Adipose tissue (tissue), 3 donors: ENCODE data around the gene LYPD6B. TPM values are rescaled to one million over a fixed set of nuclear protein-coding genes. Genes with fewer than 3 reads are reported as not detected.

ENCODE experiments used
- H3K27ac ChIP-seq: one replicate; pipeline ENCODE4 v1.5.1; 2013; ENCODE audit warnings: low read depth, low read length
- WGBS, 3 donors: extraction: QIAGEN DNeasy Blood & Tissue Kit; methylation state at CpG; one replicate each; pipeline ENCODE4 v1.1.7; 2013; 5-methylcytosine and 5-hydroxymethylcytosine counted together
- polyA plus RNA-seq, 3 donors: library from polyadenylated mRNA; stranded (reverse); fragments of 200-250 nt; gene quantifications; one replicate each; pipeline ENCODE4 v1.2.3, GENCODE V29; 2013
- donor health status: healthy with polysubstance abuse.
- donor health status: Bipolar disorder and iron deficiency.
- donor health status: healthy.

LYPD6B gene
- polyA plus RNA-seq, 3 donors: 4.3 to 6.6 TPM; not detected in 1

DNA sequence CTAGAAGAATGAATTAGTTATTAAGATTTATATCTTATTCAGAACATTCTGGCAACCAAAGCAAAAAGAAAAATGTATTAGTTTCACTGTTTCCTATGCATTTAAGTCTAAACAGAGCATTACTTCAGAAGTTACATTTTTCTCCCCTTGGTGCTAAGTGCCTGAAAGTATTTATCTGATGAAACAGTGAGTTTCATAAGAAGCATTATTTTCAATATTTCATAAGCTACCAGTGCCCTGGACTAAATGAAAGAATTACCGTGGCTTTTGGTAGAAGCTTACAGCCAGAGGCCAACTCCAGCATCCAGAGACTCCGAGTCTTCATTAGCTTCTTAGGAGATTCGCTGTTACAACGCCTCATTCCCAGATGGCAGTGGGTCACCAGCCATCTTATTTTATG, 97.6 kb downstream of the LYPD6B start:
- no peak overlapping the region for H3K27ac ChIP-seq
- 80 to 97% (median 81%) methylated on average over 4 of the region's 4 CpGs for WGBS, 3 donors

DNA sequence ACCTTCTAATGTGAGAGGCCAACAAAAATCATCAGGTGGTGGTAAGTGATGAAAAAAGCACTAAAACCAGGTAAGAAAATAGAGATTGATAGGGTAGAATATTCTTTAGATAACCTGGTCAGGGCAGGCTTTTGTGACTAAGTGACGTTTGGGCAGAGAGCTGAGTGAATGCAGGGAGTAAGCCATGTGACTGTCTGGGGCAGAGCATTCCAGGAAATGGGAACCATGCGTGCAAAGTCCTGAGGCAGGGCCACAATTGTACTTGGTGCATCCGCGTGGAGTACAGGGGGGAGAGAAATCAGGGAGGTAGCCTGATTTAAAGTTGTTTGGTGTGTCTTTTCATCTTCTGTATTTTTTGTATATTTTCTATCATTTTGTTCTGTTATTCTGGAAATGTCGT, 102.5 kb downstream of the LYPD6B start:
- WGBS, 3 donors: 71 to 87% (median 77%) methylated on average over 5 of the region's 5 CpGs
- H3K27ac ChIP-seq: no peak overlapping the region

DNA sequence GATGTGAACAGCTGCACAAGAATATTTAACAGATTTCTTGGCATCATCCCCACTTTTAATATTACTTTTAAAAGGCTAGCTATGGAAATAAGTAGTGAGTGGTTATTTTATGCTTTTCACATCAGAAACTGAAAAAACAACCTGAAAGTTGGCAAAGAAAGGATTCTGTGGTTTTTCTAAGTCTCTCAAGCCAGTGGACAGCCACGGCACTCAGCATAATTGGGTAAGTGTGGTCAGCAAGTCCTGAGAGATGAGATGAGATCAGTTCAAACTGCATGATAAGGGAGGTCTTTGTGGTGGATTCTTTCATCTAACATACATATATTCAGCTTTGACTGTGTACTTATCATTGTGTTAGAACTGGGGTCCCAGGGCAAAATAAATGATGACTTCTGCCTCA, 105.2 kb downstream of the LYPD6B start:
- 46 to 84% (median 62%) methylated on average over 1 of the region's 1 CpG for WGBS, 3 donors
- no peak overlapping the region for H3K27ac ChIP-seq

DNA sequence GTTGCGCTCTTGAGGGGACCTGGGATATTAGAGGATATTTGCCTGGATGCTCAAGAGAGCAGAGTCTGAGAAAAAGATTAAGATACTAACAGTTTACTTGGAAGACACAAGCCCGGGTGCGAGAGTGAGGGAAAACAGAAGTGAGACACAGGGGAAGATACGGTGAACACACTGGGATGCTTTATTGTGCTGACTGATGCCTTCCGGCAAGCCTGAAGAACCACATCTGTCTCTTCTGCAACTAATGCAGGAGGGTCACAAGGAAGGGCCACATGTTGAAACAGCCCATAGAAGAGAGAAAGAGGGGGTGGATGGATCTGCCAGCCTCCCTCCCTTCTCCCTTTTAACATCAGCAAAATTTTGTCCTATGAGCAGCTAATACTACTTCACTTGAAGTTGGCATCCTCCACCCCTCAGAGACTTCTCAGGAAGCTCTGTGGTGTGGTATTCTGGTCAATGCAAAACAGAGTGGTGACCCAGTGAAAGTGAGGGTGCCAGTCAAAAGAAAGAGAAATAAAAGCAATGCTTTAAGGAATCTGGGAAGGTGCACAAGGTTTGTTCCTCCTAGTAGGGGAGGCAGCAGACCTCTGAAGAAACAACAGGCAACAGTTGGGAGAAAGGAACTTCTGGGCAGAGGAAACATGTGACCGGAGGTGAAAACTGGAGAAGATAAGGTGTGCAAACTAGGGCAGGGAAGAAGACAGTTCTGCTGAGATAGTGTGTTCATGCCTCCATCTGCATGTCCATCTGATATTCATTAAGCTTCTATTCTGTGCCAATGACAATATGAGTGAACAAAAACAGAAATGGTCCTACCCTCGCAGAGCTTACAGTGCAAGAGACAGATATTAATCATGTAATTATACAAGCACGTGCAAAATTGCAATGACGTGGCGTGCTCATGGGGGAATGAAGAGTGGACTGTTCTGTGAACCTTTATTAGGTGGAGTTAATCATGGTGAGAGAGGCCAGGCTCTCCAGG, 107.1 kb downstream of the LYPD6B start:
- H3K27ac ChIP-seq: no peak overlapping the region
- WGBS, 3 donors: 60 to 87% (median 61%) methylated on average over 10 of the region's 10 CpGs

DNA sequence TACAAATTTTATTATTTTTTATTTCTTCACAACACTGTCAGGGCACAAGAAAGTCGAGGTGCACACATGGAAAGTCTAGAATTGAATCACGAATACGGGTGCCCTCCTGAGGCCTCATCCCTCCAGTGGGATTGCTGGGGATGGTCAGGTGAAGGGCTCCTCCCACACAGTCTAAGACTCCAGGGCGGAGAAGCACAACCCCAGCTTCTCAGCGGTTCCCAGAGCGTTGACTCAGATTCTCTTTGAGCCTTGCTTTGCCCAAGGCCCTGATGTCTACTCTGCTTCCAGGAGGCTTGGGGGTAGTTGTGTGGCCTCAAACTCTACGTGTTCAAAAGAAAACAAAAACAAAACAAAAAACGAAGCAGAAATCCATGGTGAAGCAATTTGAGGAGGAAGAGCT, 108.4 kb downstream of the LYPD6B start:
- WGBS, 3 donors: 86 to 89% (median 89%) methylated on average over 8 of the region's 8 CpGs

DNA sequence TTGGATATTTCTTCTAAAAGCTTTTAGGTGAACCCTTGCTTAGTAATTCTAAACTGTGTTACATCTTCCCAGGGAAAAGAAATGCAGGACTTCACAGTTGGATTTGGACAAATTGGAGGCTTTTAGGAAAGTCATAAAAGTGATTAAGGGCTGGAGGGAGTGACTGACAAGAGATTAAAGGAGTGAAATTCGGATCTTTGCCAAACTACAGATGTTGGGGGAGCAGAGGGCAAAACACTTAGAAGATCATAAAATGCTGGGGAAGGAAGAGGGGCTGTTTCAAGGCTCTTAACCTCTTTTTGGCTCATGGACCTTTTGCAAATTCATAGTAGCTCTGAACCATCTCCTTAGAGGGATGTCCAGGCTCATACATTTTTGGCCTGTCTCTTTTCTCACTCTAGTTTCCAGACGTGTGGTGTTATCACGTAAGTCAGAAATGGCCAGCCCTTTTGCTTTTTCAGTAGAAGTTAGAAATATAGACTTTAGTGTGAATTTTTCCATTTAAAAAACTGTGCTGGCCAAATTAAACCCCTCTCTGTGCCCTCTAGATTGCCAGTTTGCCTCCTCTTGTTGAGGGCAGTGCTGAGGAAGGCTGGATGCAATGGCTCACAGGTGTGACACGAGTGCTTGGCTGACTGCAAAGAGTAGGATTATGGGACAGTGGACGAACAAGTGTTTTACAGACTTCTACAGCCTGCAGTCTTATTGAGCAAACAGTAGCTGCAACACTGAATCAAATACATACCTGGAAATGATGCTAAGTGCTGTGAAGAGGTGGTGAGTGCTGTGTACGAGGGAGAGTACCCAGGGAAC, 109.9 kb downstream of the LYPD6B start:
- WGBS, 3 donors: 55 to 73% (median 56%) methylated on average over 6 of the region's 6 CpGs
- no peak overlapping the region for H3K27ac ChIP-seq

More for the DNA sequence above, 108.4 kb downstream of the LYPD6B start:
- H3K27ac ChIP-seq: no peak overlapping the region

DNA sequence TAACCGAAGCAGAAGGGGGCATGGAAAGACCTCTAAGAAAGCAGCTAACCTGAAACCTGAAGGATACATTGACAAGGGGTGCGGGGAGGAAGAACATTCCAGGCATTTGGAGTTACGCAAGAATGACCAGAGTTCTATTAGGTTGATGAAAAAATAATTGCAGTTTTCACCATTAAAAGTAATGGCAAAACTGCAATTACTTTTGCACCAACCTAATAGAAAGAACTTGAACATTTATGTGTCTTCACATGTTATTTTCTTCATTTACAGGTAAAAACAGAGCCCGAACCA, 110.5 kb downstream of the LYPD6B start:
- WGBS, 3 donors: 87 to 97% (median 88%) methylated on average over 4 of the region's 4 CpGs

DNA sequence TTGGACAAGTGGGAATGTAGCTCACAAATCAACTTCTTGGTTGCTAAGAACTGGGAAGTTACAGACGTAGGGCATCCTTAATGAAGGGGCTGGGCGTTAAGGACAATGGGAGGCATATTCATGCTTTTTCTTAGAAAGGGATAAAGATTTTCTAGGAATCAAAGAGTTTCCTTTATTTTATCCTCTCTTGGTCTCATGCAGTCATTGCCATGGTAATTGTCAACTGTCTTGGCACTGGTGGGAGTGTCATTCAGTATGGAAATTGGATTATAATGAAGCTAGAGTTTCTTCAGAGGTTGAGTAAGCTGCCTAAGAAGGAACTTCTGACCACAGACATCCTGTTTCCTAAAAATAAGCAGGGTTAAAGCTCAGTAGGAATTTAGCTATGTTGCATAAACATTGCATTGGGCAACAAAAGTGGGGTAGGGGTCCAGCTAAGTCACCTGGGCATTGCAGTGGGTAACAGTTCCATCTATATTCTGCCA, 114.0 kb downstream of the LYPD6B start:
- H3K27ac ChIP-seq: no peak overlapping the region
- 19 to 48% (median 34%) methylated on average over 2 of the region's 2 CpGs for WGBS, 3 donors

More for the DNA sequence above, 110.5 kb downstream of the LYPD6B start:
- no peak overlapping the region for H3K27ac ChIP-seq

DNA sequence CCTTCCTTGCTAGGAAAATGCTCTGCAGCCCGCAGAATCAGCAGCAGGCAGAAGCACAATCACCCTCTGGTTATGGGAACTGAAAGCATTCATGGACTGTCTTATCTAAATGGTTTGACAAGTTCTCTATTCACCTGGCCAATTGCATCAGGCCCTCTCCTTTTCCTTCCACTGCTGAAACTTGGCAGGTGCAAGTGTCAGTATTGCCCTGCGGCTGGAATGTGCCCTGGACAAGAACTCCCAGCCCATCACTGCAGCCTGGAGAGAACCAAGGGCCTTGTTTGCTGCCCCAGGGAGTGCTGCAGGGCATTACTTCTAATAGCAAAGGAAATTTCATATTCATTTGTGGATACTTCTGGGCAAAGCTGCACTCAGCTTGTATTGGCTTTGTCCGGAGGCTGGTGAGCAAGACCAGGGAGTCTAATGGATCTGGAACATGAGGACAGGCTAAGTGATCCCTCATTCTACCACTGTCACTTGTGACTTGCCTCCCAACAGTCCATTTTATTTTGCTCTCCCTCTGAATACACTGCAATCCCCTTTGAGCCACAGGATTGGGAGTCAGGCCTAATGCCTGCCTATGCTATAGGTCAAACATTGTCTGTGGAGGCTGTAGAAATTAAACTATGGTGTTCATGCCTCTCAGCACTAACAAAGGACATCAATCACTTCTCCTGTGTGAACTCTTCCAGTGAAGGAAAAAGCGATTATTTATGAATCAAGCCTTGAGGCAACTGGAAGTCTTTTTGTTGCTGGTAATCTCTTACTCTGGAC, 116.9 kb downstream of the LYPD6B start:
- 57 to 86% (median 73%) methylated on average over 4 of the region's 4 CpGs for WGBS, 3 donors
- no peak overlapping the region for H3K27ac ChIP-seq

DNA sequence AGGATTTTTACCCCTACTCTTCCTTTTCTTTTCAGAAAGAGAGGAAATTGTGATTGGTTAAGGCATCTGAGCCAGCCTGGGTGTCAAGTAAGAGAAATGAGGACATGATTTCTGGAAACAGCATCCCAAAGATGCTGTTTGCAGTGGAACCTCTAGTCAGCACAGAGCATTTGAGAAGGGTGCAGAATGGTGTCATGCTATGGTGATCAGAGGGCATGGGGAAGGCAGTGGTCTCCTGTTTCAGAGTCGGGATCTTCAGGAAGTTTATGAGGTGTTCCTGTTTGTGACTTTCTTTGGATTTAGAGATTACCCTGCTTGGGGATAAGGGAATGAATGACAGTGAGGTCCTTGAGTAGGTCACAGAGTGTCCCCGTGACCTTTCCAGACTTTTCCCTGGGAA, 117.5 kb downstream of the LYPD6B start:
- H3K27ac ChIP-seq: no peak overlapping the region
- WGBS, 3 donors: 87 to 93% (median 88%) methylated on average over 2 of the region's 2 CpGs

DNA sequence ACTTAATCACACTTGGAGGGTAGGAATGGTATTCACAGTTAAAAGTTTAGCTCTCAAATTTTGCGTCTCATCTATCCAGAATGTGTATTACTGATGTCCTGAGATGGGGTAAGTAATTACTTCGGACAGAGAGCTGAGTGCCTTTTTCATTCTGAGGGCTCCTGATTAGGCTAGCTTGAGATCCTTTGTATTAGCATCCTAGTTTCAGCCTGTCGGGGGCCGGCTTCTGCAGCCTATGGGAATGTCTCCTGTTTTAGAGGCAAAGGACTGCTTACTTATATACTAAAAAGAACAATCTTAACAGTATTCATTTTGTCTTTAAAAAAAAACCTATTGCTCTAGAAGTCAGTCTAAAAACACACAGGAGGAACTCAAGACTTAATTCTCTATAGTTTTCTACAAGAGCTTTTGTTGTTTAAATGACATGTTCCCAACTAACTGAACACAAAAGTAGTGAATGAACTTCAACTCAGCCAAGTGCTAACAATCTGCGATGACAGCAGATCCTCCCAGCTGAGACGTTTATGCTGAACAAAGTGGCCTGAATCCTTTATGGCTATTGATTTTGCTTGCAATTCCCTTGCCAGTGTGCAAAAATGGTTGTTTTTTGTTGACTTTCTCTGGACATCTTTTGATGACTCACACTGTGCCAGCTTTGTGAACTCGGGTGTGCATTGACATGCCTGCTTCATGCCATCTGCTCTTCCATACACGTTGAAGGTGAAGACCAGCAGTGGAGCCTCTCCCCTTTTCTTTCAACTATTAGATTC, 118.7 kb downstream of the LYPD6B start:
- WGBS, 3 donors: 76 to 79% (median 78%) methylated on average over 8 of the region's 8 CpGs

DNA sequence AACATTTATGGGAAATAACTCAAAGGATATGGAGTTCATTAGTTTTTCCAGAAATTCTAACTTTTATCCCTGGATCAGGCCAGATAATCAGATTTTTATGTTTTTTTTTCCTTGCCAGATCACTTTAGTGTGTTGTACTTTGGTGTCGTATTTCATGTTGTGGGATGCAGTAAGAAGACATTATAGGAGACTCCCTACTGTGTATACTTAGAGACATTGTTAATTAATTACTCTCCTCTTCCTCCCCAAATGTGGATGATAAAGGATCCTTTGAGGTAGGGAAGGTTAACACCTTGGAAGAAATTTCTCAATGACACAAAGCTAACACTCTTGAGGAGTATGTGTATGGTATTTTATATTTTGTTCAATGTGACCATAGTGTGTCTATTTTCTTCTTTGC, 120.5 kb downstream of the LYPD6B start:
- H3K27ac ChIP-seq: no peak overlapping the region
- 73 to 81% (median 80%) methylated on average over 1 of the region's 1 CpG for WGBS, 3 donors

More for the DNA sequence above, 118.7 kb downstream of the LYPD6B start:
- no peak overlapping the region for H3K27ac ChIP-seq

DNA sequence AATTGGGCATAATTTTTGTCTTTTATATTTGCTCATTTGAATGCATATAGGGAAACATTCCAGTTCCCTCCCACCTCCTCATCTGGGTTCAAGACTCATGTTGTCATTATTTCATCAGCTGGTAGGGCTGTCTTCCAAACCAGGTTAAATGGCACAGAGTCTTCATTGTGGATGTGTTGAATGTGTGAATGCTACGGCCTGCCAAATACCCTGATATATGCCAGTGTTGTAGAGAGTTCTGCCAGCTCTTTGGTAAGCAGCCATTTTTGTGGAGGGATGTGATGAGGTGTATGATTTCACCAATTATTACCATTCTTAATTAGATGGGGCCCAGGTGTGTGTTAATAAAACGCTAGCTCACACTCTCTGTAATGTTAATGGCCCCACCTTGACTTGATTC, 121.7 kb downstream of the LYPD6B start:
- no peak overlapping the region for H3K27ac ChIP-seq
- 77 to 86% (median 83%) methylated on average over 2 of the region's 2 CpGs for WGBS, 3 donors

DNA sequence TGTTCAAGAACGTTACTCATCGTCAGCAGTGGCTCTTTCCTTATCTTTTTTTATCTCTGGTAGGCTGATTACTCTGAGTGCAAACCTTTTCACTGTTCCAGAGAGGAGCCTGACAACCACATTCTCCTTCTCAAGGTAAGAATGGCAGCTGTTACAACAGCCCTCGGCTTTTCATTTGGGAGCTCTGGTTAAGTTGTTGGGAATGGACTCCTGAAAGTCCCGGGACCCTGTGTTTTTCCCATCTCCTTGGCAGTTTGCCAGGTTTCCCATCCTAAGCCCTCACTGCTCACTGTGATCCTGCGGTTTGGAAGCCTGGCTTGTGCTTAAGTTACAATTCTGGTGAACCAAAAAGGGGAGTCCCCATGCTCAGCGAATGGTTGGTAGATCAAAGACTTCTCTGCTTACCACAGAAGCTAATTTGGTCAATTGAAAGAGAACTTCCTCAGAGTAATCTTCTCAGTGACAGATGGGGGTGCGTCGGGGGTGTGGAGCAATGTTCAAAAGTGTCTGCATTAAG, 122.3 kb downstream of the LYPD6B start:
- WGBS, 3 donors: 44 to 61% (median 49%) methylated on average over 8 of the region's 8 CpGs
- H3K27ac ChIP-seq: no peak overlapping the region

DNA sequence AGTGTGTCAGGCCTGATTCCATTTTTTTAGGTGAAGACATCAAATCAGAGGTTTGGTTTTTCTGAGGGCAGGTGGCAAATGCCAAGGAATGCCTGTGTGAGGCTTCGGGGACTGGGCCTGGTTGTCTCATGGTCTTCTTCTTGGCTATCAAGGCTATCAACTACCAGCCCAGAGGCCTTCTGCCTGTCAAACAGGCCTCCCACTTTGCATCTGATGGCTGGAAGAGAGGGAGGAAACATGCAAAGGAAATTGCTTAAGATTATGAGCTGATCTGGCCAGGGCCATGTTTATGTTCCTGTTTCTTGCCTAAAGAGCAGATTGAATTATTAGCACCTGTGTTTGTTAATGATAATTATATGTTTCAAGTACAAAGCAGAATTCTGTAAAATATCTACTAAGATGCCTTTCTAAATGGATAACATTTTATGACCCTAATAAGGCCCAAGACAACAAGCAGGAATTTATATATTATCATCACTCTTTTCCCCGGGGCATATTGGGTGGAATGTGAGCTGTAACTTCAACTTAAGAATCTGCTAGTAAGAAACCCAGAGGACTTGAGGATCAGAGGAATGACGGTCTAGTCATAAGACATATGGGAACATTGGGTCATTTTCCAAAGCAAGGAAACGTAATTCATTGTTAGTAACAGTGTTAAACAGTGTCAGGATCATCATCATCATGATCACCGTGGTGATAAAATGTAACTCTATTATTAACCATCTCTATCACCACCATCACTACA, 123.2 kb downstream of the LYPD6B start:
- no peak overlapping the region for H3K27ac ChIP-seq
- WGBS, 3 donors: 51 to 78% (median 56%) methylated on average over 5 of the region's 5 CpGs

DNA sequence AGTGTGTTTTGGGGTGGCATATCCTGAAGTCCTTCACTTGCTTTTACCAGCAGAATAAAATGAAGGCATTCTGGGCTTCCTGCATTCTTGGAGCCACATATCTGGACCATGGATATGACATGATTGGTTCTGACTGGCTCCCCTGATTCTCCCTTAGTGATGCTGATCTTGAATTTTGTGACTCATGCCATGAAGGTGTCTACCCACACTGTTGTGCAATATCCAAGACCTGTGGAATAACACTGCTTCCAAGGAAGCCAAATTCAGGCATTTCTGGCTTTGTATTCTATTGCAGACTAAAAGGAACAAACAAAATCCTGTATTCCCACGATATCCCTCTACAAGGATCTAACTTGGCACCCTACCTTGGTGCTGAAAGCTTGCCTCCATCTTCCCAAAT, 125.8 kb downstream of the LYPD6B start:
- H3K27ac ChIP-seq: no peak overlapping the region
- 82 to 96% (median 88%) methylated on average over 1 of the region's 1 CpG for WGBS, 3 donors

DNA sequence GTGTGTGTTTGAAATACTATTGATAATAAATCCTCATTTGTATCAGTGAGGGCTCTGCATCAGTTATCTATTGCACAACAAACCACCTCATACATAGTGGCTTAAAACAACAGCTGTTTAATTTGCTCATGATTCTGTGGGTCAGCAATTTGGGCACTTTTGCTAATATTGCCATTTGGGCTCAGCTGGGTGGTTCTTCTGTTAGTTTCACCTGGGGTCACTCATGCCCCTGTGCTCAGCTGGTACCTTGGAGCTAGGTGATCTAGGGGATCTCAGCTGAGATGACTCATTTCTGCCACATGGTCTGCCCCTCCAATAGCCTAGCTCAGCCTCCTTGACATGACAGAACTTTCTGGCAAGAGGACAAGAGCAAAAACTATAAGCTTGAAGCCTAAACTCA, 126.3 kb downstream of the LYPD6B start:
- H3K27ac ChIP-seq: no peak overlapping the region
